HG03135 (cell line): ENCODE data around the gene ELMO1.

Source experiments
- ATAC-seq: cut with Tn5 transposase; IDR thresholded peaks from one replicate; pipeline ENCODE4 v1.9.1; 2021; ENCODE audit warnings: mild to moderate bottlenecking, moderate library complexity; ENCODE audit not compliant: unreplicated experiment

The ELMO1 gene

DNA sequence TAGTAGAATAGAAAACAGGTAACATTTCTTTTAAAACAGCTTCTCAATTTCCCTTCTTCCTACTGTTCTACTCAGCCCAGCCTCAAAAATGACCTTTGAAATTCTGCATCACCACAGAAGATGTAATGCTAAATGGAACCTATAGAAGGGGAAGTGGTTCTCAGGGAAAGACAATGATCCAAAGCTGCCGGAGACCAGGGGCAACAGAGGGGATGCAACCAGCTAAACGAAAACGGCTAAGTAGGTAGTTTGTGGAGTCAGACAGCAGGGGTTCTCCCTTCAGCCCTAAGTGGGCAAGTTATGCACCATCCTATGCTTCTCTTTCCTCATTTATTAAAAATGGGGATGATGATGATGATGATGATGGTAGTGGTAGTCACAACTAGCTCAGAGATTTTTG lies 214.3 kb downstream of the ELMO1 start:
- no peak for ATAC-seq

DNA sequence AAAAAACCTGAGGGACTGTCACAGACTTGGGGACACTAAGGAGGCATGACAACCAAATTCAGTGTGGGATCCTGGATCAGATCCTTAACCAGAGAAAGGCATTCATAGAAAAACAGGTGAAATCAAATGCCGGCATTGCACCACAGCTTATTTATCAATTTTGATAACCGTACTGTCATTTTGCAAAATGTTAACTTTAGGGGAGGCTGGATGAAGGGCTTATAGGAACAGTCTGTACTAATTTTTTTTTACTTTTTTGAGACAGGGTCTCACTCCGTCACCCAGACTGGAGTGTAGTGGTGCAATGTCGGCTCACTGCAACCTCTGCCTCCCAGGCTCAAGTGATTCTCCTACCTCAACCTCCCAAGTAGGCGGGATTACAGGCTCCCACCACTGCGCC lies 217.1 kb downstream of the ELMO1 start:
- no peak for ATAC-seq

DNA sequence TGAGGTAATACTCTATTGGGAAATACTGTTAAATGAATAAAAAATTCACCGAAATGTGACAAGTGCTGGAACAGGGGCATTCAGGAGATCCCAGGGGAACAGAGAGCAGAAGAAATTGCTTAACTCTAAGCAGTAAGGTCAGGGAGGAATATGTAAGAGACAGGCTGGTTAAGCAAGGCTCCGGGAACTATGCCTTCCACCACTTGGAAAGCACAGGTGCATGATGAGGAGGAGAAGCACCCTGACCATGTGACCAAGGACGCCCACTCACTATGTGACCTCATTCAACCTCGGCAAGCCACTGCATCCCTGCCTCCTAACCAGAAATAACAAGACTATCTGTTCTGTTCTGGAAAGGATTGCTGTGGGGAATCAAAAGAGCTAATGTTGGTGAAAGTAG lies 218.4 kb downstream of the ELMO1 start:
- ATAC-seq = no peak

DNA sequence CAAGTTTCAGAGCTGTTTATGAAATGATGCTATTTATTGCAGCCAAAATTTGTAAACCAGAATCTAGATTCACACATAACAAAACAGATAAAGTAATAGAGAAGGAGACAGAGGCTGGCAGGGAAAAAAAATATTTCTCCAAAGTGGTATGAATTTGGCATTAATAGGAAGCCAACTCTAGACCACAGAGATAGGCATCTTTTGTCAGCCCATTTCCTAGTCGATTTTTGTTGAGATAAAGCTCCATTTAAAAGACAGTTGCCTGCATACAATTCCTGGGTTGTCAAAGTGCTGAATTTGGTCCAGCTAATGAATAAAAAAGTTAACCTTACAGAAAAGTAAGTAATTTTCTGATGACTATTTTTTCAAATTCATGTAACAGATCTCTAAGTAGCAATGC lies 219.3 kb downstream of the ELMO1 start:
- ATAC-seq = no peak

DNA sequence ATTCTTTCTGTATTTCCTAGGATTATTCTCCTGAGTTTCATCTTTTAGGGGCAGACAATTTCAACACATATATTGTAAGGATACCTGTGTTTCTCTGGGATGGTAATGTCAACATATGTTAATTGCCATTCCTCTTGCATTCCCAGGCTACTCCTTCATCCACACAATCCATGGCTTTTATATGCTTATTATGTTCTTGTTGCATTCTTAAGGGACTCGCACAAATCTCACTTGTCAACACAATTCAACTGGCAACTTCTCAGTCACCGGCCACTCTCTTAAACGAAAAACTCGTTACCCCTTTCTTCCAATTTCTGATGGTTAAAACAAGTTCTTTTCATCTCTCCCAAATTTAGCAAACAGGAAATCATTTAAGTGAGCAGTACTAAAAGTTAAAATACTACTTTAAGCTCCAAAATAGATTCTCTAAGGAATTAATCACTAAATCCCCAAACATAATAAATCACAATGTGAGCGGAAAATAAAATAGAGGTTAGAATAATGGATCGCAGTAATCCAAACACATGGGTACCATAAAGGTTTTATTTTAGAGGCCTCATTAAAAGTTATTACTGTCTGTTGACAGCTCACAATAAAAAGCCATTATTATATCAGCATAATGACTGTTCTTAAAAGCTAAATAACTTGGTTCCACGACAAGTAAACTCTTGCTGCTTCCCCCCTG lies 223.2 kb downstream of the ELMO1 start:
- no peak for ATAC-seq

DNA sequence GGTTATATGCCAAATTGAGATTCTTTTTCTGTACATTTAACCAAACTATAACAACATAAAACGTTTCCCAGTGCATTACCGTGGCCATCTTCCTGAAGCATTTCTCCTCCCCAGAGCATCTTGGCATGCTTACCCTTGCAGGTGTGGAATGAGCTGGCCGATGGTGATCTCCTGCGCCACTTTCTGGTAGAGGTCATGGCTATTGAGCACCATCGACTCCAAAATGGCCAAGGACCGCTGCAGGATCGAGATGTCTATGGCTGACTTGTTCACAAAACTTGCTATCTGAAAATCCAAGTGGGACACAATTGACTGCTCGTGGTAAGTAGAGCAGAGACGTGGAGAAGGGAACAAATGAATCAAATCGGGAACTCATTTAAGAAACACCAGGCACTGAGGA lies 223.9 kb downstream of the ELMO1 start:
- ATAC-seq = no peak

DNA sequence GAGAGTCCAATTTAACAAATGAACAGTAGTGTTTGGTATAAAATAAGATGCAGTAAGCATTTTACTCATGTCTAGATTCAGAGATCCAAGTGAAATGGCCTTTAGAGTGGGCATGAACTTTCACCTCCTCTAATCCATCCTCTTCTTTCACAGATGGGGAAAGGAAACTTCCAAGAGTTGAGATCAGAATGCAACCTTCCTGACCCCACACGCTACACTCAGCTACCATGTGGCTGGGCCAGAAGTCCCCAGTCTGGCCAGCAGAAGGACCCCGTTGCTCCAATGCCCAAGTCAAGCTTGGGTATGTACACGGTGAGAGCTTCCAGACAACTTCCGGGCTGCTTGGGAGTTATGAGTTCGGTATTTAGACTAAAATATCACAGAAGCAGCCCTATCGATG lies 228.0 kb downstream of the ELMO1 start:
- no peak for ATAC-seq

DNA sequence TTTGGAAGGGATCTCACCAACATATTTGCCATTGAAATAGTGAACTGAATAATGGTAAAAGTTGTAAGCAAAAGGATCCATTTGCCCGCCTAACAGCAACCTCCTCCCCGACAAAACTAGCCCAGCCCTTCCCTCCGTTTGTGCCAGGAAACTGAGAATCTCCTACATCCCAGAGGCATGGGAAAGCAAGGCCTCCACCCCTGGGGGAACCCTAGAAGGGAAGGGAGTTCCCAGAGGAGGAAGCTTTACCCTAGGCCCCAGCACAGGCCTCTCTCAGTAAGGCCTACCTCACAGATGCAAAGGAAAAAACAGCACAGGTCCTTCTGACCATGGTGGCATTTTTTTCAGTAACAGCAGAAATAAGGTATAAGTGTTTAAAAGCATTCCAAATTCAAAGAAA lies 229.7 kb downstream of the ELMO1 start:
- no peak for ATAC-seq

DNA sequence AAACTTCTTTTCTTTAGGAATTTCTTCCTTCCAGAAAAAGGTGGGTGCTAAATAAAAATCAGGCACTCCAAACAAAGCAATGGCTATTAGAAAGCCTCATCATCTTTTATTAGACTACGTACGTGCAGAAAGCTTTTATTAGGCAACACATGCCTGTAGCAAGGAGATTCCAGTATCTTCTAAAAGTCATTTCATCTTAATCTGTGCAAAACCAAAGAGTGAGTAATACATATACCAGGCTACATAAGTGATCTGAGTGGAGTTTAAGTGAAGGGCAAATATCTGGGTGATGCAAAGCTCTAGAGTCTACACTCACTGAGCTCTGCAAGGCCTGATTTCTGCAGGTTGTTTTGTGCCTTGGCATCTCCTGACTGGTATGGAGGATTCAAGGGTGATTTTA lies 231.7 kb downstream of the ELMO1 start:
- no peak for ATAC-seq

DNA sequence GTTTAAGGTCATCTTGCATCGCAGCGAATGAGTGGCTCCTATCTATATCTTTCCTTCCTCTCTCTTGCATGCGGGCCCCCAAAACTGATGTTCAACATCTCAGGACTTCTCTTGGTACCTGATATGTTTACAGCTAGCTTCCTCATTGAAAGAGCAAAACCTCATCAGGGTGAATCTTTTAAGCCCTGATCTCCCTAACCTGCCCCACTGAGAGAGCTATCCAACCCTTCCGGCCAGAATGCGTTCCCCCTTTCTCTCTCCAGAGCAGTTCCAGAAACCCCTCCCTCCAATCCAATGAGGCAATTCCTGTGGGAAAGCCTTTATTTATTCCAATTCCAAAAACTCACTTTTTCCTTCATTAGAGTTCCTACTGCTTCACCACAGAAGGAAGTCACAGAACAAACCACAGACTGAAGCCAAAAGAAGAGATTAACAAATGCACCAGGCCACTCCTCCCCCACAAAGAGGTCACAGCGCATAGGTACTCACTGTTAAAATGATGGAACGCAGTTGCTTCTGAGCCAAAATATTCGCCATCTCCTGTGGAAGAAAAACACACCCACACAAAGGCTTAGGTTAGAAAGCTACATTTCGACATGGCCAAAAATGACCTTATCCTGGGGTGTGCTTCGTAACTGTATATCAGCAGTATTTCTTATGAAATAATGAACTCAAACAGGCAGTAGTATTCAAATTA lies 232.4 kb downstream of the ELMO1 start:
- ATAC-seq = no peak

DNA sequence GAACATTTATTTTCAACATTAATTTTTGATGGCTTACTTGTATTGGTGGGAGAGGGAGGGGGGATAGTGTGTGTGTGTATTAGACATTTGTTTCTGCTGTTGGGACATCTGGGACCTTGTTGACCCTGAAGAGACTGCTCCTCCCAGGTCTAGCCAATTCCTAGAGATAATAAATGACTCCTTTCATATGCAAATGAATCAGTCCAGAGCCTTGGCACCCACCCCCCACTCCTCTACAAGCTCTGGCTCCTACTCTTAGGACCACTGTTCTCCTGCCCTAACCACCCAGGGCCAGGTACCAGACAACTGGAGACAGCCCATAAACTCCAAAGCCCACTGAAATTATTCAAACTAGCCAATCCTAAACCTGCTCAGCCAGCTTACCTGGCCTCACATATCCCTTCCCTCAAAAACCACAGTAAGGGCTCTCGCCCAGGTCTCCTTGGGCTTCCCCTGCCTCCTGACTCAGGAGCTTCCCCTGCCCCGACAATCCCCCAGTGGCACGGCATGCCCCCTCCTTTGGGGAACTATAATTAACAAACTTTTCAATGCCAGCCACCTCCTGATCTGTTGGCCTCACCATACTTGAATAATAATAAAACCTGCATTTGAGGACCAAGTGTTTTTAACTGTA lies 233.3 kb downstream of the ELMO1 start:
- no peak for ATAC-seq

DNA sequence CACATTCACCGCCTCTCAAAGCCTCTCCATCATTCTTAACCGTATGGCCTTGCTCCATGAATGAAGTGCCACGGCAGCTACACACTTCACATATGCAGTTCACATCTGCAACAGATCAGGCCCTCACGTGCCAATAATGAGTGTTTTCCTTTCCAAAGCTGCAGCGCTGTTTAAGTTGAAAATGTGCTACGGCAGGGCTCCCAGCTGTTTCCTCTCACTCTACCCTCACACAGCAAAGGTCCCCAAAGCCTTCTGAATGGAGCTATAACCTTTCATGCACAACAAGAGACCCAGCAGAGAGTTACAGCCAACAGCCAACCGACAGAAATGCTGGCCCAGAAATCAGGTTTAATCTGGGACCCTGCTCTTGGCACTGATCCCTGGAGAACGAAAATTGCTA lies 236.1 kb downstream of the ELMO1 start:
- ATAC-seq = no peak

DNA sequence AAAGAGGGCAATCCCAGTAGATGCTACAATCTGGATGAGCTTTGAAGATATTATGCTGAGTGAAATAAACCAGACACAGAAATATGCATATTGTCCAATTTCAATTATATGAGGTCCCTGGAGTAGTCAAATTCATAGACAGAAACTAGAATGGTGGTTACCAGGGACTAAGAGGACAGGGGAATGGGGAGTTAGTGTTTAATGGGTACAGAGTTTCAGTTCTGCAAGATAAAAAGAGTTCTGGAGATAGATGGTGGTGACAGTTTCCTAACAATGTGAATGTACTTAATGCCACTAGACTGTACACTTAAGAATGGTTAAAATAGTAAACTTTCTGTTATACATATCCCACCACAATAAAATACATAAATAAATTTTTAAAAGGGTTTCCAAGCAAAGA lies 236.6 kb downstream of the ELMO1 start:
- ATAC-seq = peak; percentile 57

DNA sequence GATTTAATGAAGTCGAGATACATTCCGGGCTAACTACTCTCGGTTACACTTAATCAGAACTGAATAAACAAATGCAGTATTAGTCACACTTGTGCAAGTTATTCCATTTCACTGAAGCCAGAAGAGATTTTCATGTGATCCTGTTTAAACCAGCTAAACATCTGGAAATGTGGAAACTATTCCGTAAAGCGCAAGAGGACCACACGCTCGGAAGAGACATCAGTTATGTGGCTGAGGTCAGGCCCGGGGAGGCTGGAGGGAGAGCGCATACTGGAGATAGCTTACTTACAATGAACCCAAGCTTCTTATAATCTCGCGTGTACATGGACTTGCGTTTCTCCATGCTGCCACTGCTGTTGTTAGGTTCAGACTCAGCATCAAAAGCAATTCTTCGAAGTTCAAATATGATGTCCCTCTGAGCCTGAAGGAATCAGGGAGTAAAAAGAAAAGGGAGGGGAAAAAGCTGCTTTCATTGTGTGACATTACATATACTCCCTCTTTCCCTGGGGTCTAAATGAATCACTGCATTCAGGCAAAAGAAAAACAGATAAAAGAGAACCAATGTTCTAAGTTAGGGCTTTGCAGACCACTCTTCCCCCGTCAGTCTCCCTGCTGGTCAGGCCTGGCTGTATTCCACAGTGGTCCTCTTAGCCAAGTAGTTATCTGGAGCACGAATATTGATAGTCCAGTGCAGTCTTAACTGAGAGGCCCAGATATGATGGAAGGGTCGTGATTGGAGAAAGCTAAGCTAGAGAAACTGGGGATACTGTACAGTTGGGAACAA lies 237.4 kb downstream of the ELMO1 start:
- no peak for ATAC-seq

DNA sequence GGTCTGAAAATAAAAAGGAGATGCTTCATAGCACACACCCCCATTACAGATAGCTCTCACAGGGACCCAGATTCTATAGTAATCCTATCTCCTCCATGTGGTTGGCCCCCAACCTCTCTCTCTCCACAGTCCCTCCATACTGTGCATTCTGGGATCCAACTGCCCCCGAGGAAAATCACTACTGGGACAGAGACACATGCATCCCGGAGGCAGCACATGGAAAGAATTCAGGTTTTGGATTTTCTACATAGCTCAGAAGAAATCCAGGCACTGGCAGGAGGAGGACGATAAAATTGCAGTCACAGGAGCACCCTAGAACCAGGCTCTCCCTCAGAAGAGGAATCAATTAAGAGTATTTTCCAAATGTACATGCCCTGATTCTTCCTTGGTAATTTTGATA lies 239.5 kb downstream of the ELMO1 start:
- no peak for ATAC-seq

DNA sequence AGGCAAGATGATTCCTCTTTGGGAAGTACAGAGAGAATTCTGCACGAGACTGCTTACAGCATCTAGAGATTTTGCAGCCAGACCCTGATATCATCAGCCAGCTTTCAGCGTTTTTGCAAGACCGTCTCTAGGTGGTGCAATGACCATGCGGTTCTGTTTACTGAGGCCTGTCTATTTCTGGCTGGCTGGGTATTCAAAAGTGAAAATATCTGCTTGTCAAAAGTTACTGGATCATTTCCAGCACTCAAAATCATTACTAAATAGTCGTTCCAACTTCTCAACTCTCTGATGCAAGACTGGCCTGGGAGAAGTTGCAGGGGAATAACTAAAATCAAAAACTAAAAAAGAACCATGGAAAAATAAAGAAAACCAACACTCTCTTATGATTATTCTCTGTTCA lies 240.1 kb downstream of the ELMO1 start:
- peak; percentile 65 for ATAC-seq

DNA sequence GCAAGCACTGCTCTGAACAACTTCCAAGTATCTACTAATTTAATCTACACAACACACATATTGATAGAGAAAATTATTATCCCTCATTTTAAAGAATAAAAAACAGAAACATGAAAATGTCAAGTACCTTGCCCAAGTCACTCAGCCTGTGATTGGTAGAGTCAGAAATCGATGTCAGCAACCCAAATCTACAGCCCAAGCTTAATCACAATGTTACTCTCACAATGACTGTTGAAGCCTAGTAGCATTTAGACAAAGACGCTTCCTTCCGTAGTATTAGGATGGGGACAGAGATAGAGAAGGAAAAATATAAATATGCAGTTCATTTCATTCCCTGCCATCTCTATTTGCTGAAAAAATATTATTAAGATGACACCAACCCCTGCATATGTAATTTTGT lies 242.5 kb downstream of the ELMO1 start:
- no peak for ATAC-seq

DNA sequence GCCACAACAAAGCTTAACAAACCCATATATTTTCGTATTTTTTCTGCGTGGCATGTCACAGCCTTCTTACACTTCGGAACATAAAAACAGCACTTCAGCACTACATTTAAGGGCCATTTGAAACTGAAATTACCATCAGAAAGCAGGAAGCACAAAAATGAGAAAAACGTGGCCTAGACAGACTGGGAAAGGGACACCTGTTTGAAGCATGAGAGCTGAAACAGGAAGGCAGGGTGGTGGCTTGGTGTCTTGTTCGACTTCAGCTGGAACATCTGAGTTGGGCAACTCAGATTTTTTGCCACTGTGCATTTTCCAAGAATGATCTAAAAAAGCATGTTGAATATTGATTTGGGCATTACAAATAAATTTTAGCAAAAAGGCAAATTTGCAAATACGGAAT lies 243.2 kb downstream of the ELMO1 start:
- ATAC-seq = no peak

DNA sequence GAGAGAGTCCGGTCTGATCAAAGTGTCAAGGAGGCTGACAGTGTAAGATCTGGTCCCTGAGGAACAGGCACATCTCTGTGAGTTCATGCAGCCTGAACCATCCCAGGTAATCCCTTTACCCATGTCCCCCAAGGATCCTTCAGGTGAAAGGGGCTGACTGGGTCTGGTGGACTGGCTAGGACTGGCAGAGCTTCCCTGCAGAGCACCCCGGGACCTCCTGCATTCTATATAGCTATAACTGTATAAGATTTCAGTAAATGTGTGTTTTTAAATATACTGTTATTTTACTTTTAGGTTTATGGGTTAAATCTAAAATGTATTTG lies 246.8 kb downstream of the ELMO1 start:
- no peak for ATAC-seq

DNA sequence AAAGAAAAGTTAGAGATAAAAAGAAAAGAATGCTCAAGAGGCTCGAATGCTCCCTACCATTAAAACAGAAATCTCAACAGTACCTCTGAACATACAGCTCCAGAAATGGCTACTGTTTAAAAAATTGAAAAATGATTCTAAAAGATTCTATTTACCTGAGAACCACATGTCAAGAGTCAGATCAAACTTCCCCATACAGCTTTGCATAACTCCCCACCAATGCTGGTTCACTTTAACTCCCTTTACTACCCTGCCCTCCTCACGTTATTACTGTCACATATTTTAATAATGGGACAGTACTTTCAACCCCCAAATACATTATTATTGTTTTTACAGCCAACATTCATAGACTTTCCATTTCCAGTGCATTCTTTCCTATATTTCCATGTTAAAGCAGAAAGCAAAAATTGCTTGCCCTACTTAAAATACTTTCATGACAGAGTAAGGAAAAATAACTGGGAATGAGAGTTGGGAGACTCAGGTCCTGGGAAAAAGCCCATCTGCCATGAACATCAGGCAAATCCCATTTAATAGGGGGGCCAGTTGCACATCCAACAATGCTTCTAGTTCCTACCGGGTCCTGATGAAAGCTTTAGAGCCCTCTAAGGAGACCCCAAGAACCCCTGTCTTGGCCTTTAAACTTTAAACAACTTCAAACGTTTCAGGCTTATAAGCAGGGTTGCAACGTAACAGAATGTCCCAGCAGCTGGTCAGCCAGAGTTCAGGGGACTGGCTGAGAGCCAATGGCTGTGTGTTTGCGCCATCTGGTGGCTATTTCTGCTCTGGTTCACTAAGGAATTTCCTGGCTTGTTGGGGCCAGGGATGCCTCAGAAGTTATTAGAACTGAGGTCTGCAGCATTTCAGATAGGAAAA lies 247.4 kb downstream of the ELMO1 start:
- no peak for ATAC-seq
